ENCODE measurements around the gene DHPS. TPM values are rescaled to one million over a fixed set of nuclear protein-coding genes. Genes with fewer than 3 reads are reported as not detected.

DHPS gene
- total RNA-seq: 10 to 100 TPM; 65.0 to 78.8 TPM
- polyA plus RNA-seq: 10 to 100 TPM; 70.7 to 80.8 TPM
- long read RNA-seq, donor 1, transcript DHPS-201 (9 exons, 1,363 nt): major isoform, 20 of 33 reads
- long read RNA-seq, donor 1, transcript DHPS-218 (2 exons, 1,085 nt): minor isoform, 7 of 33 reads
- long read RNA-seq, donor 1, partial matches to known transcripts: 0 of 33 reads
- long read RNA-seq, donor 1, other reads (novel, unspliced or antisense): 0 of 33 reads
- long read RNA-seq, donor 2, transcript DHPS-201 (9 exons, 1,363 nt): major isoform, 8 of 14 reads
- long read RNA-seq, donor 2, partial matches to known transcripts: 0 of 14 reads
- long read RNA-seq, donor 2, other reads (novel, unspliced or antisense): 0 of 14 reads
- long read RNA-seq, donor 3, transcript DHPS-201 (9 exons, 1,363 nt): major isoform, 6 of 14 reads
- long read RNA-seq, donor 3, partial matches to known transcripts: 0 of 14 reads
- long read RNA-seq, donor 3, other reads (novel, unspliced or antisense): 0 of 14 reads
- long read RNA-seq, donor 4, transcript DHPS-201 (9 exons, 1,363 nt): major isoform, 5 of 10 reads
- long read RNA-seq, donor 4, partial matches to known transcripts: 0 of 10 reads
- long read RNA-seq, donor 4, other reads (novel, unspliced or antisense): 0 of 10 reads
- long read RNA-seq, donor 5, transcript DHPS-218 (2 exons, 1,085 nt): minor isoform, 10 of 31 reads
- long read RNA-seq, donor 5, transcript DHPS-201 (9 exons, 1,363 nt): major isoform, 20 of 31 reads
- long read RNA-seq, donor 5, partial matches to known transcripts: 0 of 31 reads
- long read RNA-seq, donor 5, other reads (novel, unspliced or antisense): 0 of 31 reads

DNA sequence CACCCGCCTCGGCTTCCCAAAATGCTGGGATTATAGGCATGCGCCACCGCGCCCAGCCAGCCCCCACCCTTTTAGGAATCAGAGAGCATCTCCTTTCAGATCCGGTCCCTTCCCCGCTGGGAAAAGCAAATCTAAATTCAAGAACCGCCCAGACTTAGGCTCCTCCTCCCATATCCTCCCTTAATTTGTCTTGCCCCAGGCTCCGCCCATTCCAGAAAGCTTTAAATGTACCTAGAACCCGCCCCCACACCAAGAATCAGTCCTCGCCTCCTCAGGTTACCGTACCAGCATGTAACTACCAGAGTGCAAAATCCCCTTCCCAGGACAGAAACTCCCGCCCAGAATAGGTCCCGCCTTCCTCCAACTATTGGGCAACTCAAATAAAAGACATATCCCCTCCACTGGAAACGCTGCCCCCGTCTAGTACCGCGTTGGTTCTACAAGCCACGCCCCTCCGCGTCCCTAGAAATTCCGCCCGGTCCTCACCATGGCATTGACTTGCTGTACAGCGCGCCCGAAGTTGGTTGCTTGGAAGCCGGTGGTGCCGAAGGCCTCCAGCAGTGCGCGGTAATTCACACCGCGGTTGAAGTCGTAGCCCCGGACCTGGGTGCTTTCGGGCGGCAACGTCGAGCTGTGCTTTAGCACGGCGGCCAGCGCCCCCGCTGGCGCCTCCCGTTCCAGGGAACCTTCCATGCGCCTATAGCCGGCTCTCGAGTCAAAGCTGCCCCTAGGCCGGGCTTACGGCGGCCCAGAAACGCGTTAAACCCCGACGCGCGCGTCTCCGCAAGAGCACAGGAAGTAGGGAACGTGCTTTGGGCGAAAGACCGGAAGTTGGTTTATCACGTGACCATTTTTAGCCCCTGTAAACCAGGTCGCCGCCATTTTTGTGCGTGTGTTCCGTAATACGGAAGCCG is at the start of gene DHPS:
DHPS (minus strand) TSS at position 807 of the 914 bp plus-strand sequence; CDS start at position 693, 114 bp downstream.
- 0% methylated on average over 63 to 68 of the region's 68 CpGs for WGBS, 2 donors
- Histone ChIP-seq H3K9ac (ENCODE audit: insufficient read depth in 1 of 2, low read length in 2 of 2) (peak within 1 kb of the TSS; percentile 69 to 98), H3K27ac (ENCODE audit: low read depth in 1 of 2, low read length in 1 of 2) (peak within 1 kb of the TSS; percentile 94 to 96), H3K4me3 (peak within 1 kb of the TSS; percentile 75), H3K4me1 (ENCODE audit: control insufficient read depth in 5 of 5, insufficient read depth in 5 of 5, low read length in 5 of 5) (peaks cover 0 to 3% (median 0%) of the 10 kb centered on the region in 5 donors), H3K36me3 (ENCODE audit: control insufficient read depth in 4 of 4, insufficient read depth in 4 of 4, low read length in 4 of 4) (peaks cover 3 to 26% (median 17%) of the 10 kb centered on the region in 4 donors), H3K27me3 (ENCODE audit: control insufficient read depth in 3 of 3, insufficient read depth in 3 of 3, low read length in 2 of 3) (no peaks in the 10 kb centered on the region), H3K9me3 (ENCODE audit: control insufficient read depth in 4 of 4, insufficient read depth in 3 of 4, low read length in 3 of 4) (no peaks in the 10 kb centered on the region)
- ATAC-seq (ENCODE audit: insufficient read depth, low FRiP score) (peak; percentile 83), DNase-seq (peak; percentile 95 to 100 (median 98))
- TF ChIP-seq, protein P1, sequence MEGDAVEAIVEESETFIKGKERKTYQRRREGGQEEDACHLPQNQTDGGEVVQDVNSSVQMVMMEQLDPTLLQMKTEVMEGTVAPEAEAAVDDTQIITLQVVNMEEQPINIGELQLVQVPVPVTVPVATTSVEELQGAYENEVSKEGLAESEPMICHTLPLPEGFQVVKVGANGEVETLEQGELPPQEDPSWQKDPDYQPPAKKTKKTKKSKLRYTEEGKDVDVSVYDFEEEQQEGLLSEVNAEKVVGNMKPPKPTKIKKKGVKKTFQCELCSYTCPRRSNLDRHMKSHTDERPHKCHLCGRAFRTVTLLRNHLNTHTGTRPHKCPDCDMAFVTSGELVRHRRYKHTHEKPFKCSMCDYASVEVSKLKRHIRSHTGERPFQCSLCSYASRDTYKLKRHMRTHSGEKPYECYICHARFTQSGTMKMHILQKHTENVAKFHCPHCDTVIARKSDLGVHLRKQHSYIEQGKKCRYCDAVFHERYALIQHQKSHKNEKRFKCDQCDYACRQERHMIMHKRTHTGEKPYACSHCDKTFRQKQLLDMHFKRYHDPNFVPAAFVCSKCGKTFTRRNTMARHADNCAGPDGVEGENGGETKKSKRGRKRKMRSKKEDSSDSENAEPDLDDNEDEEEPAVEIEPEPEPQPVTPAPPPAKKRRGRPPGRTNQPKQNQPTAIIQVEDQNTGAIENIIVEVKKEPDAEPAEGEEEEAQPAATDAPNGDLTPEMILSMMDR (IDR thresholded peaks at IDR 0.05; ENCODE audit: control extremely low read depth, extremely low read depth): no peak

GRCh38 chr19:12731337-12731736 is 49.7 kb upstream of the DHPS start:
- H3K9ac ChIP-seq (ENCODE audit: insufficient read depth in 1 of 2, low read length in 2 of 2): no peak overlapping the region

GRCh38 chr19:12730064-12730463 is 48.4 kb upstream of the DHPS start:
- Histone ChIP-seq H3K9ac (ENCODE audit: insufficient read depth in 1 of 2, low read length in 2 of 2) (no peak overlapping the region), H3K36me3 (ENCODE audit: control insufficient read depth in 4 of 4, insufficient read depth in 4 of 4, low read length in 4 of 4) (peaks cover 4 to 28% (median 22%) of the 10 kb centered on the region in 4 donors), H3K4me1 (ENCODE audit: control insufficient read depth in 5 of 5, insufficient read depth in 5 of 5, low read length in 5 of 5) (peaks cover 5 to 18% (median 7%) of the 10 kb centered on the region in 5 donors), H3K27ac (ENCODE audit: low read depth in 1 of 2, low read length in 1 of 2) (no peak overlapping the region), H3K4me3 (no peak overlapping the region), H3K9me3 (ENCODE audit: control insufficient read depth in 4 of 4, insufficient read depth in 3 of 4, low read length in 3 of 4) (no peaks in the 10 kb centered on the region), H3K27me3 (ENCODE audit: control insufficient read depth in 3 of 3, insufficient read depth in 3 of 3, low read length in 2 of 3) (no peaks in the 10 kb centered on the region)
- no peak for ATAC-seq (ENCODE audit: insufficient read depth, low FRiP score)
- WGBS, 2 donors: 62 to 73% methylated on average over 3 of the region's 3 CpGs
- TF ChIP-seq, protein P1 (IDR thresholded peaks at IDR 0.05; ENCODE audit: control extremely low read depth, extremely low read depth): no peak
- DNase-seq: no peak

More at GRCh38 chr19:12731337-12731736, 49.7 kb upstream of the DHPS start:
- no peak overlapping the region for H3K4me3 ChIP-seq
- H3K27ac ChIP-seq (ENCODE audit: low read depth in 1 of 2, low read length in 1 of 2): no peak overlapping the region
- 94 to 96% methylated on average over 24 of the region's 24 CpGs for whole genome bisulfite sequencing, 2 donors
- H3K36me3 ChIP-seq (ENCODE audit: control insufficient read depth in 4 of 4, insufficient read depth in 4 of 4, low read length in 4 of 4): peaks cover 4 to 28% (median 22%) of the 10 kb centered on the region in 4 donors
- H3K4me1 ChIP-seq (ENCODE audit: control insufficient read depth in 5 of 5, insufficient read depth in 5 of 5, low read length in 5 of 5): peaks cover 5 to 18% (median 7%) of the 10 kb centered on the region in 5 donors
- TF ChIP-seq, protein P1 (IDR thresholded peaks at IDR 0.05; ENCODE audit: control extremely low read depth, extremely low read depth): no peak
- DNase-seq (no peak), ATAC-seq (ENCODE audit: insufficient read depth, low FRiP score) (no peak)
- H3K9me3 ChIP-seq (ENCODE audit: control insufficient read depth in 4 of 4, insufficient read depth in 3 of 4, low read length in 3 of 4): no peaks in the 10 kb centered on the region
- no peaks in the 10 kb centered on the region for H3K27me3 ChIP-seq (ENCODE audit: control insufficient read depth in 3 of 3, insufficient read depth in 3 of 3, low read length in 2 of 3)
